WTC11 (cell line): Measurements from ENCODE around the gene ASB5. TPM values are rescaled to one million over a fixed set of nuclear protein-coding genes. Genes with fewer than 3 reads are reported as not detected.

Experiments
- ATAC-seq: fragments of 200-7000 bp; cut with Tn5 transposase; 2 replicates; pipeline ENCODE4 v1.10.0; 2021; ENCODE audit warnings: mild to moderate bottlenecking, moderate library complexity
- CTCF ChIA-PET: fragments of 300-600 bp; sonication (Branson Sonifier 250); formaldehyde crosslinking; loops from one replicate; lab custom pipeline; 2021; ENCODE audit warnings: antibody characterized with exemption; lab: Charles Lee
- POLR2A ChIA-PET: fragments of 350-600 bp; sonication (Branson Sonifier 250); formaldehyde crosslinking; loops from one replicate; lab custom pipeline; 2021; ENCODE audit warnings: antibody characterized with exemption; lab: Charles Lee
- DNase-seq: peaks from one replicate; pipeline ENCODE4 v3.0.0; 2021; ENCODE audit warnings: low spot score
- H3K27ac Mint-ChIP-seq: 2 replicates; pipeline ENCODE4 v1.8.0; 2021; ENCODE audit warnings: mixed read lengths
- H3K27me3 Mint-ChIP-seq: 2 replicates; pipeline ENCODE4 v1.8.0; 2021; ENCODE audit warnings: low read depth, mild to moderate bottlenecking, moderate library complexity, mixed read lengths
- H3K36me3 Mint-ChIP-seq: 2 replicates; pipeline ENCODE4 v1.8.0; 2021; ENCODE audit warnings: mixed read lengths
- H3K4me1 Mint-ChIP-seq: 2 replicates; pipeline ENCODE4 v1.8.0; 2022; ENCODE audit warnings: mixed read lengths
- H3K4me3 Mint-ChIP-seq: 2 replicates; pipeline ENCODE4 v1.8.0; 2021; ENCODE audit warnings: mild to moderate bottlenecking, moderate library complexity, mixed read lengths
- H3K9me3 Mint-ChIP-seq: 2 replicates; pipeline ENCODE4 v1.8.0; 2021; ENCODE audit warnings: mixed read lengths
- ATF3 ChIP-seq: sonication (generic); formaldehyde crosslinking; conservative IDR thresholded peaks from 2 replicates; pipeline ENCODE4 v1.8.1; 2022; ENCODE audit warnings: mild to moderate bottlenecking, missing genetic modification reagents
- ATF6 ChIP-seq: sonication (generic); formaldehyde crosslinking; IDR thresholded peaks from 2 replicates; pipeline ENCODE4 v1.8.1; 2023; ENCODE audit warnings: mild to moderate bottlenecking, missing genetic modification reagents
- ELF4 ChIP-seq: sonication (generic); formaldehyde crosslinking; IDR thresholded peaks from 2 replicates; pipeline ENCODE4 v1.8.1; 2022; ENCODE audit warnings: low read depth, mild to moderate bottlenecking, moderate library complexity, missing genetic modification reagents
- EMX1 ChIP-seq: fragments of 250-450 bp; sonication (Bioruptor Pico); IDR thresholded peaks from 2 replicates; pipeline ENCODE4 v1.8.0; 2021; ENCODE audit warnings: mild to moderate bottlenecking
- ESRRA ChIP-seq: sonication (generic); formaldehyde crosslinking; IDR thresholded peaks from 2 replicates; pipeline ENCODE4 v1.8.1; 2022; ENCODE audit warnings: mild to moderate bottlenecking, missing genetic modification reagents, borderline replicate concordance
- ETV6 ChIP-seq: sonication (generic); formaldehyde crosslinking; IDR thresholded peaks from 2 replicates; pipeline ENCODE4 v1.8.1; 2022; ENCODE audit warnings: mild to moderate bottlenecking, missing genetic modification reagents
- FOXK1 ChIP-seq: sonication (generic); formaldehyde crosslinking; IDR thresholded peaks from 2 replicates; pipeline ENCODE4 v1.8.0; 2022; ENCODE audit warnings: mild to moderate bottlenecking, moderate library complexity, missing genetic modification reagents
- GABPB1 ChIP-seq: sonication (generic); formaldehyde crosslinking; IDR thresholded peaks from 2 replicates; pipeline ENCODE4 v1.8.1; 2023; ENCODE audit warnings: mild to moderate bottlenecking, missing genetic modification reagents
- JUN ChIP-seq: sonication (generic); formaldehyde crosslinking; IDR thresholded peaks from 2 replicates; pipeline ENCODE4 v1.8.0; 2023; ENCODE audit warnings: mild to moderate bottlenecking, missing genetic modification reagents
- MLX ChIP-seq: sonication (generic); formaldehyde crosslinking; IDR thresholded peaks from 2 replicates; pipeline ENCODE4 v1.8.1; 2023; ENCODE audit warnings: mild to moderate bottlenecking, missing genetic modification reagents, moderate library complexity
- MYBL2 ChIP-seq: sonication (generic); formaldehyde crosslinking; IDR thresholded peaks from 2 replicates; pipeline ENCODE4 v1.8.1; 2023; ENCODE audit warnings: mild to moderate bottlenecking, moderate library complexity, missing genetic modification reagents
- NFATC4 ChIP-seq: fragments of 250-450 bp; sonication (Bioruptor Pico); IDR thresholded peaks from 2 replicates; pipeline ENCODE4 v1.9.0; 2021; ENCODE audit warnings: mild to moderate bottlenecking
- PRRX2 ChIP-seq: fragments of 250-450 bp; sonication (Bioruptor Pico); IDR thresholded peaks from 2 replicates; pipeline ENCODE4 v1.8.0; 2021; ENCODE audit warnings: mild to moderate bottlenecking
- RORB ChIP-seq: fragments of 250-450 bp; sonication (Bioruptor Pico); IDR thresholded peaks from 2 replicates; pipeline ENCODE4 v1.9.0; 2021; ENCODE audit warnings: mild to moderate bottlenecking
- SMAD3 ChIP-seq: sonication (generic); formaldehyde crosslinking; IDR thresholded peaks from 2 replicates; pipeline ENCODE4 v1.8.0; 2022; ENCODE audit warnings: missing genetic modification reagents, mild to moderate bottlenecking, borderline replicate concordance
- SOX15 ChIP-seq: fragments of 250-450 bp; sonication (Bioruptor Pico); IDR thresholded peaks from 2 replicates; pipeline ENCODE4 v1.9.0; 2021; ENCODE audit warnings: mild to moderate bottlenecking
- TEAD4 ChIP-seq: sonication (generic); formaldehyde crosslinking; IDR thresholded peaks from 2 replicates; pipeline ENCODE4 v1.8.0; 2022; ENCODE audit warnings: mild to moderate bottlenecking, missing genetic modification reagents
- ZNF138 ChIP-seq: sonication (generic); formaldehyde crosslinking; conservative IDR thresholded peaks from 2 replicates; pipeline ENCODE4 v1.8.1; 2022; ENCODE audit warnings: mild to moderate bottlenecking, moderate library complexity, missing genetic modification reagents
- ZNF263 ChIP-seq: sonication (generic); formaldehyde crosslinking; IDR thresholded peaks from 2 replicates; pipeline ENCODE4 v1.8.1; 2022; ENCODE audit warnings: low read depth, mild to moderate bottlenecking, moderate library complexity, missing genetic modification reagents
- ZNF317 ChIP-seq: sonication (generic); formaldehyde crosslinking; IDR thresholded peaks from 2 replicates; pipeline ENCODE4 v1.8.1; 2023; ENCODE audit warnings: low read depth, mild to moderate bottlenecking, moderate library complexity, missing genetic modification reagents, borderline replicate concordance
- ZNF512 ChIP-seq: sonication (generic); formaldehyde crosslinking; IDR thresholded peaks from 2 replicates; pipeline ENCODE4 v1.8.1; 2022; ENCODE audit warnings: missing genetic modification reagents, borderline replicate concordance
- ZNF671 ChIP-seq: fragments of 250-450 bp; sonication (Bioruptor Pico); IDR thresholded peaks from 2 replicates; pipeline ENCODE4 v1.8.0; 2021; ENCODE audit warnings: mild to moderate bottlenecking
- ZSCAN18 ChIP-seq: fragments of 250-450 bp; sonication (Bioruptor Pico); IDR thresholded peaks from 2 replicates; pipeline ENCODE4 v2.1.2; 2022; ENCODE audit warnings: mild to moderate bottlenecking, moderate library complexity
- total RNA-seq: library from RNA; stranded (reverse); gene quantifications from 3 replicates; pipeline ENCODE4 v1.2.3, GENCODE V29; 2021
- TF ChIP-seq, protein P1 (sequence below): sonication (generic); formaldehyde crosslinking; IDR thresholded peaks from 2 replicates; pipeline ENCODE4 v1.8.0; 2023; ENCODE audit warnings: mild to moderate bottlenecking, missing genetic modification reagents

The ASB5 gene
- total RNA-seq, 1 experiment from 2014 or later: not detected

DNA sequence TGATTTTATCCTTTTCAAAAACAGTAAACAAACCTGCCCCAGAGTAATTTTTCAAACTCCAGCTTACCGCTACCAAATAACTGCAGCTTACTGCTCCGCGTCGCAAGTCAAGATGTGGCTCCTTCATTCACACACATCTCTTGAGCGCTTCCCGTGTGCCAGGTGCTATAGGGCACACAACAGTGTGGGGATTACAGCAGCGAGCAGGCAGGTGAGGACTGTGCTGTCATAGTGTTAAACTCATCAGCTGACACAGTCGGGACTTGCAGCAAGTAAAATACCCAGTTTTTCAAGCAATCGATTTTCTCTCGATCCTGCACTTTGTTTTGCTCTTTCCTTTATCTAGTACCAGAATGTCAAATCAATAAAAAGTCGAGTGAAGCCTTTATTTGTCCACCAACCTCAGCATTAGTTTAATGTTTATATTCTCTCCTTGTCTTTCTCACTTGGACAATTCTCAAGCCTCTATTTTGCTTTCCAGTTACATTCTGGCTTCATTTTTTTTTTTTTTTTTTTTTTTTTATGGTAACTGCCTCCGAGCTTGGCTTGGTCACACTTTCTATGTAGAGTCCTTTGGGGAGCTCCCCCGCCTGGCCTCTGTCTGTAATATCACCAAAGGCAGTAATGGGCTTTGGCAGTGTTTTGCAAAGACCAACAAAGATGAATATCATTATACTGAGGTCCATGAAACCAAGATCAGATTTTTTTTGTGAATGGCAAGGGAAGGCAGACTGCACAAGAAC lies 8.3 kb upstream of the ASB5 start (continued):
- TF ChIP-seq ZNF512 (CRISPR knock-in tag) (no peak), RORB (CRISPR knock-in tag) (no peak), SOX15 (CRISPR knock-in tag) (no peak), ZNF263 (CRISPR knock-in tag) (no peak), ESRRA (CRISPR knock-in tag) (no peak), ETV6 (CRISPR knock-in tag) (no peak)
- TF ChIP-seq, protein P1, sequence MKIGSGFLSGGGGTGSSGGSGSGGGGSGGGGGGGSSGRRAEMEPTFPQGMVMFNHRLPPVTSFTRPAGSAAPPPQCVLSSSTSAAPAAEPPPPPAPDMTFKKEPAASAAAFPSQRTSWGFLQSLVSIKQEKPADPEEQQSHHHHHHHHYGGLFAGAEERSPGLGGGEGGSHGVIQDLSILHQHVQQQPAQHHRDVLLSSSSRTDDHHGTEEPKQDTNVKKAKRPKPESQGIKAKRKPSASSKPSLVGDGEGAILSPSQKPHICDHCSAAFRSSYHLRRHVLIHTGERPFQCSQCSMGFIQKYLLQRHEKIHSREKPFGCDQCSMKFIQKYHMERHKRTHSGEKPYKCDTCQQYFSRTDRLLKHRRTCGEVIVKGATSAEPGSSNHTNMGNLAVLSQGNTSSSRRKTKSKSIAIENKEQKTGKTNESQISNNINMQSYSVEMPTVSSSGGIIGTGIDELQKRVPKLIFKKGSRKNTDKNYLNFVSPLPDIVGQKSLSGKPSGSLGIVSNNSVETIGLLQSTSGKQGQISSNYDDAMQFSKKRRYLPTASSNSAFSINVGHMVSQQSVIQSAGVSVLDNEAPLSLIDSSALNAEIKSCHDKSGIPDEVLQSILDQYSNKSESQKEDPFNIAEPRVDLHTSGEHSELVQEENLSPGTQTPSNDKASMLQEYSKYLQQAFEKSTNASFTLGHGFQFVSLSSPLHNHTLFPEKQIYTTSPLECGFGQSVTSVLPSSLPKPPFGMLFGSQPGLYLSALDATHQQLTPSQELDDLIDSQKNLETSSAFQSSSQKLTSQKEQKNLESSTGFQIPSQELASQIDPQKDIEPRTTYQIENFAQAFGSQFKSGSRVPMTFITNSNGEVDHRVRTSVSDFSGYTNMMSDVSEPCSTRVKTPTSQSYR (CRISPR knock-in tag): no peak

- Mint-ChIP-seq H3K27me3 (no peaks in the 10 kb centered on the region), H3K27ac (no peak overlapping the region), H3K4me3 (no peak overlapping the region), H3K4me1 (peaks cover 13% of the 10 kb centered on the region), H3K36me3 (no peaks in the 10 kb centered on the region)
- no peak for ATAC-seq
- CTCF ChIA-PET: interaction anchor here (0.6 to 1.5 kb wide), 5 partner anchors 12 to 126 kb away, joined by 3 to 8 read pairs (median 4); no protein-coding TSS in a partner anchor
- TF ChIP-seq ATF6 (CRISPR knock-in tag) (no peak), NFATC4 (CRISPR knock-in tag) (no peak), JUN (CRISPR knock-in tag) (no peak), ZNF317 (CRISPR knock-in tag) (no peak), MLX (CRISPR knock-in tag) (no peak), GABPB1 (CRISPR knock-in tag) (no peak), ELF4 (CRISPR knock-in tag) (no peak), TEAD4 (CRISPR knock-in tag) (no peak), ETV6 (CRISPR knock-in tag) (no peak), ZNF671 (no peak)
- TF ChIP-seq, all 79 proteins: peak for 0
- POLR2A ChIA-PET: no interaction called here
- DNase-seq: no peak
- no peaks in the 10 kb centered on the region for H3K9me3 Mint-ChIP-seq
Measured at GRCh38 chr4:176276710-176277109, 7.7 kb upstream of the ASB5 start.

GRCh38 chr4:176274441-176274840 lies 5.4 kb upstream of the ASB5 start:
- Mint-ChIP-seq H3K27me3 (no peaks in the 10 kb centered on the region), H3K4me1 (peaks cover 13% of the 10 kb centered on the region), H3K27ac (no peak overlapping the region), H3K4me3 (no peak overlapping the region), H3K9me3 (no peaks in the 10 kb centered on the region), H3K36me3 (no peaks in the 10 kb centered on the region)
- DNase-seq: no peak
- CTCF ChIA-PET: no interaction called here
- ATAC-seq: no peak
- POLR2A ChIA-PET: no interaction called here
- TF ChIP-seq SMAD3 (CRISPR knock-in tag): no peak
- no peak for TF ChIP-seq FOXK1
- no peak for TF ChIP-seq ZSCAN18
- TF ChIP-seq MLX (CRISPR knock-in tag): no peak
- no peak for TF ChIP-seq ESRRA (CRISPR knock-in tag)
- no peak for TF ChIP-seq ZNF138 (CRISPR knock-in tag)
- no peak for TF ChIP-seq ATF3 (CRISPR knock-in tag)
- no peak for TF ChIP-seq TEAD4 (CRISPR knock-in tag)
- no peak for TF ChIP-seq ETV6 (CRISPR knock-in tag)
- TF ChIP-seq EMX1: no peak
- no peak for TF ChIP-seq MYBL2 (CRISPR knock-in tag)
- TF ChIP-seq PRRX2 (CRISPR knock-in tag): no peak
